K562 (cell line): ENCODE measurements around the gene OR1E2. TPM values are rescaled to one million over a fixed set of nuclear protein-coding genes. Genes with fewer than 3 reads are reported as not detected.

Experiments used
- ATAC-seq: fragments of 200-7000 bp; cut with Tn5 transposase; 3 replicates; pipeline ENCODE4 v1.9.1; 2020; ENCODE audit warnings: moderate library complexity
- Bru-seq: library from RNA; stranded (reverse); fragments of 400-500 nt; gene quantifications from one replicate; lab custom pipeline; 2021; lab: Mats Ljungman, UMichigan
- BruChase-seq, 2 experiments: library from RNA; stranded (reverse); fragments of 400-500 nt; gene quantifications; one replicate each; lab custom pipeline; 2021; lab: Mats Ljungman, UMichigan
- BruUV-seq: library from RNA; stranded (reverse); fragments of 400-500 nt; replicated peaks from 2 replicates; lab custom pipeline; 2021; lab: Mats Ljungman, UMichigan
- CTCF ChIA-PET: fragments of 300-600 bp; formaldehyde crosslinking; extraction: SDS; loops from one replicate; lab custom pipeline; 2021; ENCODE audit warnings: low intra/inter-chr PET ratio; lab: Yijun Ruan, JAX
- POLR2A ChIA-PET: fragments of 300-600, 350-650 bp; sonication (Branson Sonifier 250); formaldehyde crosslinking; extraction: SDS; loops from one replicate; lab custom pipeline; 2021; ENCODE audit warnings: antibody characterized with exemption, inconsistent platforms; lab: Yijun Ruan, JAX
- DNase-seq, 4 experiments: peaks; one replicate each; pipeline versions ENCODE4 v3.0.0 to v3.0.0-alpha.2; 2011 to 2018; ENCODE audit warnings: low spot score in 3 of 4, mixed read lengths in 3 of 4; ENCODE audit errors: extremely low read depth in 1 of 4
- FAIRE-seq: peaks from 2 replicates; lab custom pipeline; 2011; peaks lifted over from hg19 to GRCh38; lab: Jason Lieb, UNC
- H2AFZ ChIP-seq: 2 replicates; pipeline ENCODE4 v1.6.0; 2011; ENCODE audit warnings: low read depth, low read length, control low read depth, inconsistent platforms
- H3K27ac ChIP-seq: fragments of 200-600 bp; 3 replicates; pipeline ENCODE4 v1.8.0; 2011; ENCODE audit warnings: low read depth, mild to moderate bottlenecking, control low read depth, inconsistent platforms, low read length, moderate library complexity, mixed read lengths; ENCODE audit errors: extremely low read depth
- H3K27me3 ChIP-seq, 2 experiments: fragments of 300-600 bp in 1 of 2; 2 replicates in 1 of 2; 3 replicates in 1 of 2; pipeline versions ENCODE4 v1.6.0 to v1.8.0; 2011; ENCODE audit warnings: inconsistent platforms in 2 of 2, low read length in 2 of 2, mild to moderate bottlenecking in 1 of 2, mixed read lengths in 1 of 2, moderate library complexity in 1 of 2; ENCODE audit not compliant: control insufficient read depth in 2 of 2, insufficient read depth in 2 of 2
- H3K36me3 ChIP-seq: fragments of 300-600 bp; 3 replicates; pipeline ENCODE4 v1.8.0; 2011; ENCODE audit warnings: mild to moderate bottlenecking, low read length, inconsistent platforms; ENCODE audit not compliant: control insufficient read depth, insufficient read depth
- H3K4me1 ChIP-seq, 2 experiments: fragments of 200-600 bp in 1 of 2; replicated peaks in 1 of 2; 2 replicates in 1 of 2; 3 replicates in 1 of 2; pipeline versions ENCODE4 v1.5.1 to v1.8.0; 2011; ENCODE audit warnings: inconsistent platforms in 2 of 2, low read length in 2 of 2, mild to moderate bottlenecking in 1 of 2, mixed read lengths in 1 of 2, moderate library complexity in 1 of 2; ENCODE audit not compliant: control insufficient read depth in 2 of 2, insufficient read depth in 2 of 2
- H3K4me2 ChIP-seq: 2 replicates; pipeline ENCODE4 v1.6.1; 2011; ENCODE audit warnings: low read length, control low read depth, inconsistent platforms, mixed read lengths; ENCODE audit not compliant: insufficient read depth
- H3K4me3 ChIP-seq: fragments of 200-600 bp; sonication (generic), shearing (Covaris generic); 2 replicates; pipeline ENCODE4 v1.5.1; 2016; ENCODE audit warnings: control low read depth, inconsistent platforms
- H3K79me2 ChIP-seq: fragments of 200-600 bp; 3 replicates; pipeline ENCODE4 v1.8.0; 2011; ENCODE audit warnings: low read length, inconsistent platforms; ENCODE audit not compliant: control insufficient read depth, insufficient read depth
- H3K9ac ChIP-seq, 2 experiments: 2 replicates each; pipeline versions ENCODE4 v1.6.0 to v1.6.1; 2011; ENCODE audit warnings: low read depth in 2 of 2, low read length in 2 of 2, control low read depth in 1 of 2, inconsistent platforms in 1 of 2, mild to moderate bottlenecking in 1 of 2, mixed read lengths in 1 of 2; ENCODE audit not compliant: insufficient read depth in 1 of 2
- H3K9me1 ChIP-seq: one replicate; pipeline ENCODE4 v1.6.0; 2011; ENCODE audit warnings: inconsistent platforms, mild to moderate bottlenecking, low read length, moderate library complexity; ENCODE audit not compliant: control insufficient read depth, insufficient read depth
- H3K9me3 ChIP-seq: replicated peaks from 2 replicates; pipeline ENCODE4 v1.5.1; 2011; ENCODE audit warnings: low read depth, low read length, inconsistent platforms; ENCODE audit not compliant: control insufficient read depth, insufficient read depth
- H4K20me1 ChIP-seq: replicated peaks from 2 replicates; pipeline ENCODE4 v1.6.1; 2011; ENCODE audit warnings: low read length, inconsistent platforms, mixed read lengths; ENCODE audit not compliant: control insufficient read depth, insufficient read depth
- DMBX1 ChIP-seq: fragments of 250-450 bp; sonication (Bioruptor Pico); IDR thresholded peaks from 2 replicates; pipeline ENCODE4 v1.8.0; 2022; ENCODE audit warnings: inconsistent platforms, mild to moderate bottlenecking, moderate library complexity, borderline replicate concordance
- GMEB1 ChIP-seq: fragments of 250-450 bp; sonication (Bioruptor Pico); IDR thresholded peaks from 2 replicates; pipeline ENCODE4 v1.4.0; 2020; ENCODE audit warnings: mild to moderate bottlenecking
- HBP1 ChIP-seq: fragments of 450-650 bp; formaldehyde crosslinking; IDR thresholded peaks from 2 replicates; pipeline ENCODE4 v1.4.0; 2022; ENCODE audit warnings: missing genetic modification characterization
- PHTF2 ChIP-seq: fragments of 250-450 bp; sonication (Bioruptor Pico); IDR thresholded peaks from 2 replicates; pipeline ENCODE4 v1.5.0; 2021; ENCODE audit warnings: mild to moderate bottlenecking
- POLR2H ChIP-seq: IDR thresholded peaks from 2 replicates; pipeline ENCODE4 v1.6.1; 2016; ENCODE audit warnings: missing genetic modification characterization, low read depth, mild to moderate bottlenecking, control low read depth, missing compliant biosample characterization, moderate library complexity
- PRPF4 ChIP-seq: fragments of 200-400 bp; formaldehyde crosslinking; IDR thresholded peaks from one replicate; pipeline ENCODE4 v1.6.1; 2017; ENCODE audit warnings: low read length, low read depth, mild to moderate bottlenecking; ENCODE audit not compliant: insufficient read depth, poor library complexity, severe bottlenecking
- SIRT6 ChIP-seq: IDR thresholded peaks from one replicate; pipeline ENCODE4 v1.6.1; 2012; ENCODE audit warnings: low read depth, mild to moderate bottlenecking, control low read depth, inconsistent platforms, low read length, moderate library complexity
- SMC3 ChIP-seq: conservative IDR thresholded peaks from 2 replicates; pipeline ENCODE4 v1.6.1; 2011; ENCODE audit warnings: low read depth, low read length, improper control_type of control experiment; ENCODE audit not compliant: insufficient read depth
- TSHZ1 ChIP-seq: fragments of 250-450 bp; sonication (Bioruptor Pico); IDR thresholded peaks from 2 replicates; pipeline ENCODE4 v1.4.0; 2020; ENCODE audit warnings: mild to moderate bottlenecking, moderate library complexity
- ZNF274 ChIP-seq: IDR thresholded peaks from 2 replicates; pipeline ENCODE4 v1.6.1; 2011; ENCODE audit warnings: low read depth, mild to moderate bottlenecking, low read length, moderate library complexity, borderline replicate concordance
- ZNF41 ChIP-seq: fragments of 250-450 bp; sonication (Bioruptor Pico); conservative IDR thresholded peaks from 2 replicates; pipeline ENCODE4 v1.4.0; 2020; ENCODE audit warnings: mild to moderate bottlenecking
- WGBS: fragments of 100-300 bp; shearing (Covaris generic); methylation state at CpG from one replicate; pipeline ENCODE4 v1.1.6; 2016; ENCODE audit warnings: low coverage, mixed read lengths; ENCODE audit not compliant: insufficient coverage; ENCODE audit errors: missing lambda C conversion rate; 5-methylcytosine and 5-hydroxymethylcytosine counted together
- in situ Hi-C: fragments of 300-500 bp; cut with MboI; formaldehyde crosslinking; loops from 4 replicates; pipeline ENCODE4 v1.15.0; 2018; ENCODE audit warnings: inconsistent platforms, mixed read lengths
- intact Hi-C: fragments of 100-400 bp; cut with micrococcal nuclease; formaldehyde crosslinking; loops from 2 replicates; pipeline ENCODE4 v1.14.2; 2022
- long read RNA-seq, 3 experiments: library from polyadenylated mRNA in 2 of 3; library from RNA in 1 of 3; unstranded in 2 of 3; stranded (forward) in 1 of 3; transcript quantifications; one replicate each; pipeline ENCODE4 v2.0.0, GENCODE V29; 2019 to 2022
- polyA minus RNA-seq, 3 experiments: library from RNA; depleted of rRNA, polyadenylated mRNA; stranded (reverse); fragments of >200 nt; gene quantifications; 2 replicates each; pipeline ENCODE4 v1.2.3, GENCODE V29; 2011
- polyA plus RNA-seq, 8 experiments: library from polyadenylated mRNA; depleted of rRNA in 4 of 8; stranded (reverse) in 5 of 8; unstranded in 3 of 8; fragments of >200 nt; fragmentation: Nextera tagmentation in 2 of 8; fragmentation: Illumina TruSeq in 1 of 8; extraction: Ambion mirVana in 2 of 8; extraction: Trizol in 1 of 8; gene quantifications; 2 replicates each; pipeline versions ENCODE4 v1.2.1 to v1.2.3, GENCODE V29; 2011 to 2014; ENCODE audit warnings: inconsistent platforms in 1 of 8, missing spikeins in 1 of 8
- total RNA-seq, 7 experiments: library from RNA; depleted of rRNA in 6 of 7; stranded (reverse); fragments of >200 nt in 6 of 7; fragmentation: Illumina TruSeq in 2 of 7; extraction: Trizol in 2 of 7; gene quantifications; 2 replicates each; pipeline versions ENCODE4 v1.2.1 to v1.2.3, GENCODE V29; 2011 to 2021; ENCODE audit warnings: low replicate concordance in 1 of 7

Gene OR1E2, protein sequence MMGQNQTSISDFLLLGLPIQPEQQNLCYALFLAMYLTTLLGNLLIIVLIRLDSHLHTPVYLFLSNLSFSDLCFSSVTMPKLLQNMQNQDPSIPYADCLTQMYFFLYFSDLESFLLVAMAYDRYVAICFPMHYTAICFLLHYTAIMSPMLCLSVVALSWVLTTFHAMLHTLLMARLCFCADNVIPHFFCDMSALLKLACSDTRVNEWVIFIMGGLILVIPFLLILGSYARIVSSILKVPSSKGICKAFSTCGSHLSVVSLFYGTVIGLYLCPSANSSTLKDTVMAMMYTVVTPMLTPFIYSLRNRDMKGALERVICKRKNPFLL
- not detected in 2 replicates for total RNA-seq (2011; cell fraction: chromatin; rRNA removed; ENCODE audit: low replicate concordance)
- not detected in 2 replicates for total RNA-seq (2011; cell fraction: nucleolus; rRNA removed)
- total RNA-seq (2011; cell fraction: nucleoplasm; rRNA removed): not detected in 2 replicates
- total RNA-seq (2014; rRNA removed): not detected in 2 replicates
- total RNA-seq (2014; rRNA removed; fragmentation: Illumina TruSeq; extraction: Trizol): not detected in 2 replicates
- not detected in 2 replicates for total RNA-seq (2015; rRNA removed; fragmentation: Illumina TruSeq; extraction: Trizol)
- total RNA-seq (2021): not detected in 2 replicates
- not detected in 2 replicates for polyA plus RNA-seq (2011; rRNA removed)
- polyA plus RNA-seq (2011; cell fraction: cytosol; rRNA removed): not detected in 2 replicates
- not detected in 2 replicates for polyA plus RNA-seq (2011; cell fraction: nucleus; rRNA removed)
- polyA plus RNA-seq (2012): not detected in 2 replicates
- polyA plus RNA-seq (2014; fragmentation: Illumina TruSeq; extraction: Trizol): not detected in 2 replicates
- not detected for polyA plus RNA-seq (2014; fragmentation: Nextera tagmentation; extraction: Ambion mirVana)
- not detected in 2 replicates for polyA plus RNA-seq (2014; rRNA removed)
- not detected in 2 replicates for polyA minus RNA-seq (2011; rRNA and poly(A)+ RNA removed)
- polyA minus RNA-seq (2011; cell fraction: cytosol; rRNA and poly(A)+ RNA removed): not detected in 2 replicates
- not detected in 2 replicates for polyA minus RNA-seq (2011; cell fraction: nucleus; rRNA and poly(A)+ RNA removed)
- not detected for Bru-seq, nascent RNA
- percentile 20 among the genes with signal in this experiment for BruChase-seq, experiment 1, labeled RNA remaining after a 2-hour chase
- not detected for BruChase-seq, experiment 2, labeled RNA remaining after a 6-hour chase
- long read RNA-seq, experiment 1: 0 reads
- long read RNA-seq, experiment 2: 0 reads
- long read RNA-seq, experiment 3: 0 reads

DNA sequence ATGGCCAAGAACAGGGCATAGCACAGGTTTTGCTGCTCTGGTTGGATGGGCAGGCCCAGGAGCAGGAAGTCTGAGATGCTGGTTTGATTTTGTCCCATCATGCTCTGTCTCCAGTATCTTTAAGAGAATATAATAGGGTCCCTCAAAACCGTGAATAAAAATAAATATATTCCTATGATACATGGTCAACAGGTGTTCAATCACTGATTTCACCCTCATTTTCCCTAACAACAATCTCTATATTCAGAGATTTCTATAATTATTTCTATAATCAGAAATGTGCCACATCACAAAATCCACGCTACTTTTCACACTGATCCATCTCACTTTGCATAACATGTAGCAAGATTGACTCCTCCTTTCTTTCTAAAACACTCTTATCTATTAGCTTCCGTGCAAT, at the start of gene OR1E2:
TSS of gene OR1E2 (minus strand) at position 101 of the 400 bp plus-strand sequence. CDS start at position 101, 0 bp downstream.
- H2AFZ ChIP-seq: no peak within 1 kb of the TSS
- no peaks in the 10 kb centered on the region for H3K9me3 ChIP-seq
- DNase-seq: no peak
- H3K4me3 ChIP-seq: no peak within 1 kb of the TSS
- no peaks in the 10 kb centered on the region for H3K79me2 ChIP-seq
- BruUV-seq: no TSS peak
- H3K9me1 ChIP-seq: no peaks in the 10 kb centered on the region
- in situ Hi-C loops (no loop called here), intact Hi-C loops (no loop called here)
- no peak within 1 kb of the TSS for H3K4me2 ChIP-seq
- ChIA-PET CTCF (no interaction called here), POLR2A (no interaction called here)
- no peaks in the 10 kb centered on the region for H4K20me1 ChIP-seq
- FAIRE-seq: no peak
- WGBS: 4% methylated on average over 3 of the region's 3 CpGs
- H3K27ac ChIP-seq: no peak within 1 kb of the TSS
- no peaks in the 10 kb centered on the region for H3K27me3 ChIP-seq
- no peak for ATAC-seq
- no peak within 1 kb of the TSS for H3K9ac ChIP-seq
- no peaks in the 10 kb centered on the region for H3K4me1 ChIP-seq
- H3K36me3 ChIP-seq: no peaks in the 10 kb centered on the region
- TF ChIP-seq GMEB1 (CRISPR knock-in tag) (no peak), HBP1 (CRISPR knock-in tag) (no peak), ZNF274 (no peak), ZNF41 (CRISPR knock-in tag) (no peak), PRPF4 (no peak), PHTF2 (no peak), DMBX1 (CRISPR knock-in tag) (no peak), SMC3 (no peak), SIRT6 (no peak), POLR2H (tag) (no peak), TSHZ1 (CRISPR knock-in tag) (no peak)
